ENCODE measurements around the gene MMP28.

DNA sequence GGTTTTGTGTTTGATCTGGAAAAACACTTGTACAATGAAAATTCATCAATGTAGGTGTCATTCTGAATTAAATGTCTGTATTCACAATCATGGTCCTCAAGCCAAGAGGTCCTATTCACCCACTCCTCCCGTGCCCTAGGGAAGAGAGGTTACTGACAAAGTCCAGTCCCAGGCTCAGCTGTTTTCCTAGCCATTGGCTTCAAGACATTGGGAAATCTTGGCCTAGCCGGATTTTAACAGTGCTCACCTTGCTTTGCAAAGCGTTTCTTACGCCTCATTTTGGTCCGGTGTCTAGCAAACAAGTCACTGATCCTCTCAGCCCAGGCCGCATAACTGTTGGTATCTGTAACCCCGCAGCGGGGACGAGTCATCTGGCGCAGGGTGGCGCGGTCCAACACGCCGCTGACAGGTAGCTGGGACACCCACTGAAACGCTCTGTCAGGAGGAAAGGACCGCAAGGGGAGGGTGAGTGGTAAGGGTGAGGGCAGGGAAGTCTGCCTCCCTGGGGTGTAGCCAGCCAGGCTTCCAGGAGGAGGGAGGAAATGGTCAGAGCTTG lies 16.7 kb downstream of the MMP28 start:
- TF ChIP-seq, protein P1, sequence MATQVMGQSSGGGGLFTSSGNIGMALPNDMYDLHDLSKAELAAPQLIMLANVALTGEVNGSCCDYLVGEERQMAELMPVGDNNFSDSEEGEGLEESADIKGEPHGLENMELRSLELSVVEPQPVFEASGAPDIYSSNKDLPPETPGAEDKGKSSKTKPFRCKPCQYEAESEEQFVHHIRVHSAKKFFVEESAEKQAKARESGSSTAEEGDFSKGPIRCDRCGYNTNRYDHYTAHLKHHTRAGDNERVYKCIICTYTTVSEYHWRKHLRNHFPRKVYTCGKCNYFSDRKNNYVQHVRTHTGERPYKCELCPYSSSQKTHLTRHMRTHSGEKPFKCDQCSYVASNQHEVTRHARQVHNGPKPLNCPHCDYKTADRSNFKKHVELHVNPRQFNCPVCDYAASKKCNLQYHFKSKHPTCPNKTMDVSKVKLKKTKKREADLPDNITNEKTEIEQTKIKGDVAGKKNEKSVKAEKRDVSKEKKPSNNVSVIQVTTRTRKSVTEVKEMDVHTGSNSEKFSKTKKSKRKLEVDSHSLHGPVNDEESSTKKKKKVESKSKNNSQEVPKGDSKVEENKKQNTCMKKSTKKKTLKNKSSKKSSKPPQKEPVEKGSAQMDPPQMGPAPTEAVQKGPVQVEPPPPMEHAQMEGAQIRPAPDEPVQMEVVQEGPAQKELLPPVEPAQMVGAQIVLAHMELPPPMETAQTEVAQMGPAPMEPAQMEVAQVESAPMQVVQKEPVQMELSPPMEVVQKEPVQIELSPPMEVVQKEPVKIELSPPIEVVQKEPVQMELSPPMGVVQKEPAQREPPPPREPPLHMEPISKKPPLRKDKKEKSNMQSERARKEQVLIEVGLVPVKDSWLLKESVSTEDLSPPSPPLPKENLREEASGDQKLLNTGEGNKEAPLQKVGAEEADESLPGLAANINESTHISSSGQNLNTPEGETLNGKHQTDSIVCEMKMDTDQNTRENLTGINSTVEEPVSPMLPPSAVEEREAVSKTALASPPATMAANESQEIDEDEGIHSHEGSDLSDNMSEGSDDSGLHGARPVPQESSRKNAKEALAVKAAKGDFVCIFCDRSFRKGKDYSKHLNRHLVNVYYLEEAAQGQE (IDR thresholded peaks at IDR 0.05; ENCODE audit: low read depth): no peak
- TF ChIP-seq, protein P2, sequence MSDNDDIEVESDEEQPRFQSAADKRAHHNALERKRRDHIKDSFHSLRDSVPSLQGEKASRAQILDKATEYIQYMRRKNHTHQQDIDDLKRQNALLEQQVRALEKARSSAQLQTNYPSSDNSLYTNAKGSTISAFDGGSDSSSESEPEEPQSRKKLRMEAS (IDR thresholded peaks at IDR 0.05): no peak
- TF ChIP-seq EP300 (IDR thresholded peaks at IDR 0.05; ENCODE audit: borderline replicate concordance) (no peak), EGR1 (IDR thresholded peaks at IDR 0.05) (no peak), TEAD4 (IDR thresholded peaks at IDR 0.05) (no peak), TAF1 (IDR thresholded peaks at IDR 0.05; ENCODE audit: low read depth) (no peak), YY1 (IDR thresholded peaks at IDR 0.05; ENCODE audit: low read depth) (no peak), NFIC (IDR thresholded peaks at IDR 0.05) (no peak), ZBTB7A (IDR thresholded peaks at IDR 0.05; ENCODE audit: low read depth) (no peak), RAD21 (IDR thresholded peaks at IDR 0.05; ENCODE audit: low read depth) (no peak), CREB1 (IDR thresholded peaks at IDR 0.05; ENCODE audit: low read depth) (no peak)
